DMS 273 (cell line): ENCODE measurements around the gene PSG6.
"Not testable (repeated sequence)": the region's sequence is repeated elsewhere in the genome, so short reads cannot be mapped to it uniquely, and the experiment has no call there.

Source experiments
- DNase-seq: peaks from one replicate; lab custom pipeline; 2025; ENCODE audit not compliant: unreplicated experiment; lab: John Stamatoyannopoulos, UW

The PSG6 gene

GRCh38 chr19:42911731-42912130 is 6.0 kb downstream of the PSG6 start:
- DNase-seq, result not testable (repeated sequence)

GRCh38 chr19:42906162-42906561 is 11.5 kb downstream of the PSG6 start:
- not testable (repeated sequence) for DNase-seq

- not testable (repeated sequence) for DNase-seq
Measured at GRCh38 chr19:42900561-42900960, 17.1 kb downstream of the PSG6 start.

- DNase-seq, result not testable (repeated sequence)
Measured at GRCh38 chr19:42899674-42900073, 18.0 kb downstream of the PSG6 start.

GRCh38 chr19:42899110-42899509 is 18.6 kb downstream of the PSG6 start:
- not testable (repeated sequence) for DNase-seq

- not testable (repeated sequence) for DNase-seq
Measured at GRCh38 chr19:42898656-42899055, 19.0 kb downstream of the PSG6 start.

- DNase-seq, result not testable (repeated sequence)
Measured at GRCh38 chr19:42897729-42898128, 20.0 kb downstream of the PSG6 start.

- DNase-seq, result not testable (repeated sequence)
Measured at GRCh38 chr19:42890446-42890845, 27.2 kb downstream of the PSG6 start.

GRCh38 chr19:42887876-42888445 is 29.7 kb downstream of the PSG6 start:
- DNase-seq, result not testable (repeated sequence)

- not testable (repeated sequence) for DNase-seq
Measured at GRCh38 chr19:42882730-42883129, 35.0 kb downstream of the PSG6 start.

GRCh38 chr19:42882010-42882409 is 35.7 kb downstream of the PSG6 start:
- DNase-seq, result not testable (repeated sequence)

GRCh38 chr19:42881279-42881678 is 36.4 kb downstream of the PSG6 start:
- DNase-seq, result peak; percentile 5

GRCh38 chr19:42880621-42881020 is 37.1 kb downstream of the PSG6 start:
- not testable (repeated sequence) for DNase-seq

GRCh38 chr19:42879613-42880012 is 38.1 kb downstream of the PSG6 start, which contains the start of gene PSG1:
Gene PSG1, minus strand, starts transcription at chr19:42879713. Its CDS starts 132 bp downstream, at chr19:42879581.
- DNase-seq, result no peak

GRCh38 chr19:42876596-42876995 is 41.1 kb downstream of the PSG6 start:
- DNase-seq, result not testable (repeated sequence)

GRCh38 chr19:42875881-42876280 is 41.8 kb downstream of the PSG6 start:
- DNase-seq, result not testable (repeated sequence)

- not testable (repeated sequence) for DNase-seq
Measured at GRCh38 chr19:42874901-42875813, 42.5 kb downstream of the PSG6 start.

GRCh38 chr19:42874136-42874535 is 43.6 kb downstream of the PSG6 start:
- not testable (repeated sequence) for DNase-seq

GRCh38 chr19:42872608-42873007 is 45.1 kb downstream of the PSG6 start:
- no peak for DNase-seq

- DNase-seq, result no peak
Measured at GRCh38 chr19:42857544-42857867, 60.2 kb downstream of the PSG6 start.

- DNase-seq, result peak; percentile 0
Measured at GRCh38 chr19:42856866-42857543, 60.7 kb downstream of the PSG6 start.

GRCh38 chr19:42854745-42855144 is 62.9 kb downstream of the PSG6 start:
- not testable (repeated sequence) for DNase-seq
